EL (cell line): ENCODE data around the gene PDS5B.
"Not testable (repeated sequence)": the region's sequence is repeated elsewhere in the genome, so short reads cannot be mapped to it uniquely, and the experiment has no call there.

Source experiments
- DNase-seq: peaks from one replicate; pipeline ENCODE4 v3.0.0-alpha.2; 2016

Gene PDS5B

GRCh38 chr13:32811297-32811800, 225.1 kb downstream of the PDS5B start:
- DNase-seq, result peak; percentile 31

DNA sequence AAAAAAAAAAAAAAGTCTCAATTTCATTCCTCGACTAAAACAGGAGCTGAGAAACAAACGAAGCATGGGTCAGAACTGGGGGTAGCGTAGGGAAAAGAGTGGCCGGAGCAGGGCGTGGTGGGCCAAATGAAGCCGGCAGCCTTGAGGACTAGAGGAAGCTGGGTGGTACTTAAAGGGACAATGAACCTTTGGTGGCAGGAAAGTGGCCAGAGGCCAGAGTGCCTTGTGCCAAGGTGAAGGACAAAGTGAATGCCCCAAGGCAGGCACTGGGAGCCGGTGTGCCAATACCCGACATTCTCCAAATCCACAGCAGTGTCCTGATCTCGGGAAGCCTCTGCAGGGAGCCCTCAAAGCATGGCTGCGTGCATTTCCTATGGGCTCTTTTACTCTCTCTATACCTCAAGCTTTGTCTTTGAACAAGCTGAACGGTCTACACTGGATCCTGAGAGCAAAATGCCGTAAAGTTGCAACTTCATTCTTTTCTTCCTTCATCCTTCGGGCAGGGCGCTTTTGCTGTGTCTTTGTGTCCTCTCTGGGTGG, 235.0 kb downstream of the PDS5B start:
- DNase-seq, result no peak

DNA sequence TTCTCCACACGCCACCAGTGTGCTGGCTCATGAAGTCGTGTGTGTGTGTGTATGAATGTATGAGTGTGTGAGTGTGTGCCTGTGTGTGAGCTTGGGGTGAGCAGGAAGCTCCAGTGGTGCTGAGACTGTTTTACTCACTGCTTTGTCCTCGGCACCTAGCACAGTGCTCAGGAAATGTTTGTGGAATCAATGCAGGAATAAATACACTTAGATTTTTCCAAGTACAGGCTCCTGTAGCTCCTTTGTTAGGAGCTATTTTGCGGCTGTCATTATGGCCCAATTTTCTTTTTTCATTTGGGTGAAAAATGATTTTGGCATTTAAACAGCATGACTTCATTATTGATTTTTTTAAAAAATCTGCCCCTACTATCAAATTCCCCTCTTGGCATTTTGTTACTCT, 236.5 kb downstream of the PDS5B start:
- no peak for DNase-seq

DNA sequence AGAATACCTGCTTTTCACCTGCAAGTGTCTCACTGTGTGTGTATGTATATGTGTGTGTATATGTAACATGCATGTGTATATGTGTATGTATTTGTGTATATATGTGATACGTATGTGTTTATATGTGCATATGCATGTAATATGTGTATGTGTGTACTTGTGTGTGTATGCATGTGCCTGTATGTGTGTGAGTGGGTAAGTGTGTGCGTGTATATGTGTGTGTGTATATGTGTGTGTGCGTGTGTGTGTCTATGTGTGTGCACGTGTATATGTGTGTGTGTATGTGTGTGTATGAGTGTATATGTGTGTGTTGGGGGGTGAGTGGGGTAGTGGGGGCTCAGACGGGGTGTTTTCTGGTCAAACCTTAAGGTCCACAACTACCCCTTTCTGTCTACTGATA, 237.3 kb downstream of the PDS5B start:
- no peak for DNase-seq

DNA sequence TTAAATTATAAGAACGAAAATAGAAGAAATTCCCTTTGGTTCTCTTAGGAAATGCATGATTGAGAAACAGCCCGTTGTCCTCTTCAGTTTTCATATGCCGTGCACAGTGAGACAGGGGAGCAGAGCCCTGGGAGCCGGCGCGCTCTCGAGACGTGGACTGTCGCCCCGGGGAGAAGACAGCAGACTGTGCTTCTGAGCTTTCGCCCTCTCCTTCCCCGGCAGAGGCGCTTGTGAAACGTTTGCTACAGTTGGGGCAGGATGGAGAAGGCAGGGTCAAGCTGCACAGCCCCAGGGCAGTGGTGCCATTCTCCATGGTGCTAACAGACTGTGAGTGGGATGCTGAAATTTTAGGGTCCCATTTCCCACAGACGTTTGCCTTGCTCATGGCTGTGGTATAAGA, 237.8 kb downstream of the PDS5B start:
- DNase-seq, result no peak

- DNase-seq, result peak; percentile 98
Measured at GRCh38 chr13:32824675-32825074, 238.4 kb downstream of the PDS5B start.

DNA sequence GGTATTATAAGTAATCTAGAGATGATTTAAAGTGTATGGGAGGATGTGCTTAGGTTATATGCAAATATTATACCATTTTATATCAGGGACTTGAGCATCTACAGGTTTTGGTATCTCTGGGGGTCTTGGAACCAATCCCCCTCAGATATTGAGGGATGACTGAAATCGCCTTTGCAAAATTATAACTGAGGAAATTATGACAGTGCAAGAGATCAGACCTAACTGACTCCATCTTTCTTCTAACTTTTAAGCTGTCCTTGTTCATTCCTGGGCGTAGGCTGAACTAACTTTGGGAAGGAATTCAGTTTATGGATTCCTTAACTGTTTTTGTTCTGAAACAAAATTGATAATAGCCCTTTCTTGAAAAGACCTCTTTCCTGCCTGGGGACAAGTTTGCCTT, 239.2 kb downstream of the PDS5B start:
- no peak for DNase-seq

GRCh38 chr13:32826372-32826771, 240.1 kb downstream of the PDS5B start:
- DNase-seq, result not testable (repeated sequence)
